MM.1S (cell line): ENCODE results near the gene F2RL3.

Experiments used
- DNase-seq: peaks from one replicate; pipeline ENCODE4 v3.0.0-alpha.2; 2015
- H2AFZ ChIP-seq: fragments of 300-600 bp; sonication (generic); 2 replicates; pipeline ENCODE4 v1.6.0; 2016; ENCODE audit warnings: antibody characterized with exemption, low read length
- H3F3A ChIP-seq: fragments of 300-600 bp; sonication (generic); 2 replicates; pipeline ENCODE4 v1.6.1; 2016; ENCODE audit warnings: mild to moderate bottlenecking, antibody characterized with exemption, low read length, moderate library complexity, mixed read lengths; ENCODE audit not compliant: insufficient read depth
- H3K27ac ChIP-seq: fragments of 300-600 bp; sonication (generic); 2 replicates; pipeline ENCODE4 v1.5.1; 2016; ENCODE audit warnings: mild to moderate bottlenecking, low read length
- H3K27me3 ChIP-seq: fragments of 300-600 bp; sonication (generic); replicated peaks from 2 replicates; pipeline ENCODE4 v1.6.0; 2016; ENCODE audit warnings: low read length; ENCODE audit not compliant: insufficient read depth
- H3K36me3 ChIP-seq: fragments of 300-600 bp; sonication (generic); replicated peaks from 2 replicates; pipeline ENCODE4 v1.6.1; 2016; ENCODE audit warnings: mild to moderate bottlenecking, low read length, mixed read lengths; ENCODE audit not compliant: insufficient read depth
- H3K4me1 ChIP-seq: fragments of 300-600 bp; sonication (generic); 2 replicates; pipeline ENCODE4 v1.6.1; 2016; ENCODE audit warnings: low read length, mixed read lengths
- H3K4me2 ChIP-seq: fragments of 300-600 bp; sonication (generic); 2 replicates; pipeline ENCODE4 v1.6.0; 2016; ENCODE audit warnings: low read depth, low read length
- H3K4me3 ChIP-seq: fragments of 300-600 bp; sonication (generic); 2 replicates; pipeline ENCODE4 v1.5.1; 2016; ENCODE audit warnings: low read length, mixed read lengths
- H3K79me2 ChIP-seq: fragments of 300-600 bp; sonication (generic); 2 replicates; pipeline ENCODE4 v1.6.1; 2016; ENCODE audit warnings: mixed run types, low read length, mixed read lengths
- H3K9ac ChIP-seq: fragments of 300-600 bp; sonication (generic); 2 replicates; pipeline ENCODE4 v1.6.1; 2016; ENCODE audit warnings: low read length, mixed read lengths
- H3K9me2 ChIP-seq: fragments of 300-600 bp; sonication (generic); replicated peaks from 2 replicates; pipeline ENCODE4 v1.6.1; 2016; ENCODE audit warnings: mild to moderate bottlenecking, low read length, mixed read lengths; ENCODE audit not compliant: insufficient read depth
- H3K9me3 ChIP-seq: fragments of 300-600 bp; sonication (generic); replicated peaks from 2 replicates; pipeline ENCODE4 v1.6.1; 2016; ENCODE audit warnings: mild to moderate bottlenecking, low read length, mixed read lengths; ENCODE audit not compliant: insufficient read depth
- H4K20me1 ChIP-seq: fragments of 300-600 bp; sonication (generic); 2 replicates; pipeline ENCODE4 v1.6.1; 2016; ENCODE audit warnings: mild to moderate bottlenecking, low read length, moderate library complexity, mixed read lengths; ENCODE audit not compliant: insufficient read depth
- CTCF ChIP-seq: fragments of 300-600 bp; sonication (generic); IDR thresholded peaks from 2 replicates; pipeline ENCODE4 v1.5.1; 2016; ENCODE audit warnings: antibody characterized with exemption, low read length, mixed read lengths
- EZH2 ChIP-seq: fragments of 300-600 bp; sonication (generic); optimal IDR thresholded peaks from 2 replicates; pipeline ENCODE3; 2017; ENCODE audit warnings: low read depth, mild to moderate bottlenecking, antibody characterized with exemption, low read length, mixed read lengths
- EZH2phosphoT487 ChIP-seq: fragments of 300-600 bp; sonication (generic); IDR thresholded peaks from 2 replicates; pipeline ENCODE4 v1.6.1; 2018; ENCODE audit warnings: antibody characterized with exemption, low read length

Gene F2RL3

GRCh38 chr19:16883522-16883921 is 5.3 kb upstream of the F2RL3 start:
- Histone ChIP-seq H4K20me1 (no peaks in the 10 kb centered on the region), H3K27ac (peak overlapping the region; percentile 43; the same call in 1 of the 2 replicates), H3K36me3 (no peaks in the 10 kb centered on the region), H3K79me2 (no peaks in the 10 kb centered on the region), H3K9me2 (no peaks in the 10 kb centered on the region), H3K27me3 (no peaks in the 10 kb centered on the region), H3F3A (peaks cover 7% of the 10 kb centered on the region; the same call in 1 of the 2 replicates), H3K9ac (no peak overlapping the region), H3K4me1 (peaks cover 27% of the 10 kb centered on the region), H3K4me2 (peak overlapping the region; percentile 66), H2AFZ (no peak overlapping the region; the same call in 1 of the 2 replicates), H3K9me3 (no peaks in the 10 kb centered on the region), H3K4me3 (no peak overlapping the region)
- DNase-seq, result peak; percentile 79
- TF ChIP-seq CTCF, result no peak
- TF ChIP-seq EZH2phosphoT487, result no peak
- no peak for TF ChIP-seq EZH2

DNA sequence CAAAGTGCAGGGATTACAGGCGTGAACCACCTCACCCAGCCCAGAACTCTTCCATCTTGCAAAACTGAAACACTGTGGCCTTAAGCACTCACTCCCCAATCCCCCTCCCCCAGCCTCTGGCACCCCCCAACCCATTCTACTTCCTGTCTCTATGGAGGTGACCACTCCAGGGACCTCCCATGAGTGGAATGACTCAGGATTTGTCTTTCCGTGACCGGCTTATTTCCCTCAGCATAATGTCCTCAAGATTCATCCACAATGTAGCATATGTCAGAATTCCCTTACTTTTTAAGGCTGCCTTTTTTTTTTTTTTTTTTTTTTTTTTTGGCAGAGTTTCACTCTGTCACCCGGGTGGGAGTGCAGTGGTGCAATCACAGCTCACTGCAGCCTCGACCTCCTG is 3.6 kb upstream of the F2RL3 start:
- Histone ChIP-seq H3K9me3 (no peaks in the 10 kb centered on the region), H3K36me3 (no peaks in the 10 kb centered on the region), H3K4me2 (no peak overlapping the region), H2AFZ (no peak overlapping the region), H3K4me3 (no peak overlapping the region), H4K20me1 (no peaks in the 10 kb centered on the region), H3K9me2 (no peaks in the 10 kb centered on the region), H3K79me2 (no peaks in the 10 kb centered on the region), H3F3A (peaks cover 7% of the 10 kb centered on the region; the same call in 1 of the 2 replicates), H3K4me1 (peaks cover 40% of the 10 kb centered on the region), H3K27me3 (no peaks in the 10 kb centered on the region), H3K27ac (no peak overlapping the region), H3K9ac (no peak overlapping the region)
- no peak for DNase-seq
- TF ChIP-seq EZH2phosphoT487 (no peak), EZH2 (no peak)

- no peak overlapping the region for H3K4me3 ChIP-seq
- H3K36me3 ChIP-seq, result no peaks in the 10 kb centered on the region
- no peak for DNase-seq
- H3K9me3 ChIP-seq, result no peaks in the 10 kb centered on the region
- TF ChIP-seq EZH2phosphoT487 (no peak), CTCF (no peak)
- H3K9ac ChIP-seq, result no peak overlapping the region
- H3F3A ChIP-seq, result peaks cover 7% of the 10 kb centered on the region; the same call in 1 of the 2 replicates
- H2AFZ ChIP-seq, result no peak overlapping the region
- H3K79me2 ChIP-seq, result no peaks in the 10 kb centered on the region
- H3K27me3 ChIP-seq, result no peaks in the 10 kb centered on the region
- no peak overlapping the region for H3K27ac ChIP-seq
- H3K9me2 ChIP-seq, result no peaks in the 10 kb centered on the region
- H4K20me1 ChIP-seq, result no peaks in the 10 kb centered on the region
- no peak overlapping the region for H3K4me2 ChIP-seq
- H3K4me1 ChIP-seq, result peaks cover 40% of the 10 kb centered on the region
These were observed 2.4 kb upstream of the F2RL3 start for GRCh38 chr19:16886305-16886880.
